NCI-H1105 (cell line): ENCODE data around the gene TPRX2.
"Not testable (repeated sequence)": the region's sequence is repeated elsewhere in the genome, so short reads cannot be mapped to it uniquely, and the experiment has no call there.

Experiments used
- DNase-seq: peaks from one replicate; lab custom pipeline; 2025; lab: John Stamatoyannopoulos, UW

Gene TPRX2

DNA sequence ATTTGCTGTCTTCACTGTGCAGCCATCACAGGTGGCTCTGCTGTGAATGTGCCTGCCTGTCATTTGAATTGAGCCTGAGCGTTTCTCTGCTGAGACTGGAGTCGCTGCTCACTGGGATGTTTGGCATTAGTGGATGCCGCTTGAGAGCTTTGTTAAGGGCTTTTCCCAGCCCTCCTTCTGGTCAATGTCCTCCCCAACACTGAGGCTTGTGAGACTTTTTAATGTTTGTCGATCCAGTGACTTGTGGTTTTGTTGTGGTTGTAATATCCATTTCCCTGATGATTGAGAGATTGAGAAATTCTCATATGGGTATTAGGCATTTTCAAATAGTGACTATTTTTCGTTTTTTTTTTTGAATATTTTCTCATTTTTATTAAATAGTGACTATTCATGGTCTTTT is 2.6 kb downstream of the TPRX2 start:
- no peak for DNase-seq

DNA sequence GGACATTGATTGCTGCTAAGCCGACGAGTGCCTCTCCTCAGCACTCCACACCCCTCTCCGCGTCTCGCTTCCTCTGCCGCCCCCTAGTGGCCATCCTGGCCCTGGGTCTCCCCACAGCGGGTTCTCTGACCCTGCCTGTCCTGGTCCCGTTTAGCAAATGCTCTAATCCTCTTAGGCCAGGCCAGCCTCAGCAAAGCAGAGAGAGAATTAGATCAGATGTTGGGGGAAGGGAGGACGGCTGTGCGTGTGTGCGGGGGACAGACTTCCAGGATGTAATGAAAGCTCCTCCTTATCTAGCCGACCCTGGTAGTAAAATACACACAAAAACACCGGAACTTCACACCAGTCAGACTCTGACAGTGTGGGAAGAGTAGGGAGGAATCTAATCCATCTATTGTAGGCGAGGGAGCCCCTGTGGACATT is 4.5 kb downstream of the TPRX2 start:
- DNase-seq = peak; percentile 73

GRCh38 chr19:47865166-47865565 is 6.1 kb downstream of the TPRX2 start:
- DNase-seq = no peak

GRCh38 chr19:47878906-47879305 is 19.9 kb downstream of the TPRX2 start:
- no peak for DNase-seq

- not testable (repeated sequence) for DNase-seq
These were observed 20.4 kb downstream of the TPRX2 start for GRCh38 chr19:47879385-47879784.

- no peak for DNase-seq
These were observed 22.7 kb downstream of the TPRX2 start for GRCh38 chr19:47881757-47882156.

GRCh38 chr19:47882890-47883289 is 23.9 kb downstream of the TPRX2 start:
- DNase-seq = no peak

GRCh38 chr19:47885067-47885463 is 26.0 kb downstream of the TPRX2 start:
- DNase-seq = no peak

DNA sequence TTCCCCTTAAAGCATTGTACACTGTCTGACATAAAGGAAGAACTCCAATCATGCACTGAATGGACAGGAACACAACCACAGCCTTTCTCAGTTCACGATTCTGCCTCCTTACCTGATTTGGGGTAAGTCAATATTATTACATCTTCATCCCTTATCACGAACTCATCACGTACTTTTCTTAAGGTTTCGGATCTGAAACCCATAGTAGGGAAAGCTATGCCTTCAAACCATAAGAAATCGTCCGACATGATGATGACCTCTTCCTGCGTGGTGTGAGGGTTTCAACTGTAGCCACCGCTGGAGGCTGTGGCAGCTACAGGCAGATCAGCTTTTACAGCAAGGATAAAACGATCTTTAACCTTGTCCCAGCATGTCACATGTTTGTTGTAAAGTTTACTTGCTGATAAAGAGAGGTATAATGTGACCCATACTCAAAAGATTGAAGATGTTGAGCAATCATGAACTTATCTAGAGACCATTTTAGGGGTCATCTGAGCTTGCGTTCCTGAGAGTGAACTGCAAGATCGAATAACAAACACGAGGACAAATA is 27.1 kb downstream of the TPRX2 start, which contains the start of gene SULT2A1:
Gene SULT2A1 (minus strand): TSS at position 306 of the 550 bp plus-strand sequence. CDS start 58 bp downstream, at position 248.
- no peak for DNase-seq

- no peak for DNase-seq
These were observed 32.0 kb downstream of the TPRX2 start for GRCh38 chr19:47890865-47891621.

DNA sequence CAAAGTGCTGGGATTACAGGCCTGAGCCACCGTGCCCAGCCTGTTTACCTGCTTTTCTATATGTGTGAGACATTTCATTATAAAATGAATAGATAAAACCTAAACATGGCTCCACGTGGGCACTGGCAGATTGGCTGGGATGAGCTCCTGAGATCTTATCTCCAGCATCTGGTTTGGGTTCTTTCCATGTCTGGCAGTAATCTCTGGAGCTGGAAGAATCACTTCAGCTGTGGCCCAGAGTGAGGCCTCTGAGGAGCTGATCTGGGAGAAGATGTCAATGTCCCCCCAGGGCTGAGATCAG is 32.5 kb downstream of the TPRX2 start:
- no peak for DNase-seq

DNA sequence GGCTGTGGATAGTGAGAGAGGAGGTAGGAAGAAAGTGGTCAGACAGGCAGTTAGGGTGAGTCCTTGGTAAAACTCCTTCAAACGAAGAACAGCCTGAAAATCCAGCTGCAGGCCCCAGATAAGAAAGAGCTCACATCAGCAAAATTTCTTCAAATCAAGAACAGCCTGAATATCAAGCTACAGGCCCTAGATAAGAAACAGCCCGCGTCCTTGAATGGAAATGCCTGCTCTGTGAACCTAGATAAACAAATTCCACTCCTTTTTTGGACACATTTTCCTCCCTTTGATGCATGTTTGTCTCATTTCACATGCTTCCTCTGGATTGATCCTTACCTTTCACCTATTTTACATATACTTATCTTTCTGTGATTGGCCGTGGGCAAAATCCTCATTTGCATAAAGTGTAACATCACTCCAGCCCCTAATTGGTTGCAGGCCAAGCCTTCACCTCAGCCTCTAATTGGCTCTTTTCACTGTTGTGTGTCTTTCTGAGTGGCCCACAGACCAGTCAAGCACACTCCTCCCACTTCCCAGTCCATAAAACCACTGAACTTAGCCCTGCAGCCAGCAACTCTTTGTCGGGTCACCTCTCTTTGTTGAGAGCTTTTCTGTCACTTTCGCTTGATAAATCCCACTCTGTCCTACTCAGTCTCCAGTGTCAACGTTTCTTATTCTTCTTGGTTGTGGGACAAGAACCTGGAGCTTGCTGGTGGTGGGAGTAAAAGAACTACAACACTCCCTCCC is 33.1 kb downstream of the TPRX2 start:
- DNase-seq = no peak

DNA sequence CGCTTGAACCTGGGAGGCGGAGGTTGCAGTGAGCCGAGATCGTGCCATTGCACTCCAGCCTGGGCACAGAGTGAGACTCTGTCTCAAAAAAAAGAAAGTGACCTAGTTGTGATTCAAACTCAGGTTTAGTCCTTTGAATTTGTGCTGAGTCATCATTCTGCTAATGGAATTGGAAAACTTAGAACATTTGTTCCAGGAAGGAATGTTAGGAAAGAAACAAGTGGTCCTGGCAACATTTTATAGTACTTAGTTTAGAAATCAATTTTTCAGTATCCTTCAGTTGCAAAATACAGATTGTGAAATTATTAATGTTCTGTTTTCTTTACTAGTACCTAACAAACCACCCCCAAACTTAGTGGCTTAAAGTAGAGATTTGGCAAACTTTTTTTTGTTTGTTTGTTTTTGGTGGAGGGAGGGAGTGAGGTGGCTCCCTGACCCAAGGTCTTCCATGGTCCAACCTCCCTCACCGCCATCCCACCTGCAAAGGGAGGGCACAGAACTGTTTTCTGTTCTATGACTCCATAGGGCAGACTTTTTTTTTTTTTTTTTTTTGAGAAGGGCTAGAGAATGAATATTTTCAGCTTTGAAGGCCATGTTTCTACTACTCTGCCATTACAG is 36.2 kb downstream of the TPRX2 start:
- DNase-seq = no peak

- DNase-seq = no peak
These were observed 37.0 kb downstream of the TPRX2 start for GRCh38 chr19:47896019-47896418.

DNA sequence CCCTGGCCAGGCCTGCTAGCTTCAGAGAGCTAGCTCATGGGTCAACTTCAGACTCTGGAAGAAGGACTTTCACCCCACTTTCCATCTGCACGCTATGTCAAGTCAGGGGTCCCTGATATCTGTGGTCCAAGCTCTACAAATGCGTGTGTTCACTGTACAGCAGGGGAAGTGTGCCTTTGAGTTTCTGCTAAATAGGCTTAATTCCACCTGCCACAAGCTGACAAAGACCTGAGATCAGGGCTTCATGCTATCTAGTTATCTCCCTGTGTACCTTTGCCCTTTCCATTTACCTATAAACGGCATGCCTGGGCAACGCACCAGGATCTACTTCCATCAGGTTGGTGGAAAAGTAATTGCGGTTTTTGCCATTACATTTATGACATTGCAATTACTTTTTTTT is 37.7 kb downstream of the TPRX2 start:
- no peak for DNase-seq

GRCh38 chr19:47897861-47898260 is 38.8 kb downstream of the TPRX2 start:
- DNase-seq = no peak

- DNase-seq = no peak
These were observed 40.3 kb downstream of the TPRX2 start for GRCh38 chr19:47899335-47899734.

DNA sequence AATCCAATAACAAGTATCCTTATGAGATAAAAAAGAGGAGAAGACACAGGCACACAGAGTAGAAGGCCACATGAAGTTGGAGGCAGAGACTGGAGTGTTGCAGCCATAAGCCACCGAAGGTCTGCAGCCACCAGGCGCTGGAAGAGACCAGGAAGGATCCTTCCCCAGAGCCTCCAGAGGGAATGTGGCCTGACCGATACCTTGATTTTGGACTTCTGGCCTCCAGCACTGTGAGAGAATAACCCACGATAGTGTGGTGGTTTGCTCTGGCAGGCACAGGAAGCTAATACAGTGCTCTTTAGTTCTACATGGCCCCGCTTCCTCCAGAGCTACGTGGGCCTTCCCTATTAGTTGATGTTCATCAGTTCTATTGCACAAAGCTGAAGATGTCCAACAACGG is 42.3 kb downstream of the TPRX2 start:
- DNase-seq = no peak

- DNase-seq = not testable (repeated sequence)
These were observed 50.3 kb downstream of the TPRX2 start for GRCh38 chr19:47909350-47909749.

GRCh38 chr19:47910191-47910590 is 51.2 kb downstream of the TPRX2 start:
- DNase-seq = not testable (repeated sequence)
